ENCODE measurements around the gene CYP46A1.

CYP46A1 gene

DNA sequence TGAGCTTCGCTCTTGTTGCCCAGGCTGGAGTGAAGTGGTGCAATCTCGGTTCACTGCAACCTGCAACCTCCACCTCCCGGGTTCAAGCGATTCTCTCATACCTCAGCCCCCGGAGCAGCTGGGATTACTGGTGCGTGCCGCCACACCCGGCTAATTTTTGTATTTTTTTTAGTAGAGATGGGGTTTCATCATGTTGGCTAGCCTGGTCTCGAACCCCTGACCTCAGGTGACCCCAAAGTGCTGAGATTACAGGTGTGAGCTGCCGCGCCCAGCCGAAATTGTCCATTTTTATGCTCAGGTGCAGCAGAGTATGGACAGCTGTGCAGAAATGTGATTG, 19.2 kb upstream of the CYP46A1 start:
- Mint-ChIP-seq H3K9me3 (no peaks in the 10 kb centered on the region), H3K4me3 (no peak overlapping the region), H3K4me1 (peaks cover 5% of the 10 kb centered on the region), H3K36me3 (no peaks in the 10 kb centered on the region), H3K27ac (no peak overlapping the region)
- DNase-seq (ENCODE audit: low spot score in 2 of 2) (no peak), ATAC-seq (no peak)

DNA sequence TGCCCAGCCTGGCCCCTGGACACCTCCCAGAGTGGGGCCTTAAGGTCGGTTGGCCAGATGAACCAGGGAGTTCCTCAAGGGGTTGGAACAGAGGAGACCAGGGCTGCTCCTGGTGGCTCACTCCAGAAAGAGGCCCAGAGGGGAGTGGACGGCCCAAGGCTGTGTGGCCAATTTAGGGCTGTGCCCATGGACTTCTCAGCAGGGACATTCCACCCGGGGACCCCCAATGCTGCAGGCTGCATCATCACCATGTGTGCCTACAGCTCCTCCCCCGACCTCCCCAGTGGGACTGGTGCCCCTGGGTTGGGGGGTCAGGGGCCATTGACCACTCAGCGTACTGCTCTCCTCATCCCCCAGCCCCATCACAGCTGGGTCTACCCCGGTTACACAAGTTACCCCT, 17.6 kb upstream of the CYP46A1 start:
- ATAC-seq: peak; percentile 35

DNA sequence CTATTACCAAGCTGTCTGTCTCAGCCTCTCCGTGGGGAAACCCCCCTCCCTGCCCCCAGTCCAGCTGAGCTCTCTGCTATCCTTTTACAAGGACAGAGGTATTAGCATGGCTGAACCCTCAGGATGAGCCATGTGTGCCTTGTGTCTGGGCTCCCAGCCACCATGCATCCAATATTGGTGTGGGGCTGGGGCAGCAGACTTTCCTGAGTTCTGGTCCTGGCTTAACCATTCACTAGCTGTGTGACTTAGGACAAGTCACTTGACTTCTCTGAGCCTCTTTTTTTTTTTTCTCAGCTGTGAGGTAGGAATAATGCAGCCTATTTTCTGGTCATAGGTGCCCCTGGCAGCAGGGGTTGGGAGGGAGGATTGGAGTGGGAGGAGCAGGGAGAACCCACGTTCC, 17.1 kb upstream of the CYP46A1 start:
- no peak for DNase-seq (ENCODE audit: low spot score in 2 of 2)
- Mint-ChIP-seq H3K27ac (no peak overlapping the region), H3K4me3 (no peak overlapping the region), H3K36me3 (no peaks in the 10 kb centered on the region), H3K4me1 (peaks cover 6% of the 10 kb centered on the region), H3K9me3 (no peaks in the 10 kb centered on the region)
- ATAC-seq: no peak

More for the DNA sequence above, 17.6 kb upstream of the CYP46A1 start:
- no peaks in the 10 kb centered on the region for H3K36me3 Mint-ChIP-seq
- H3K9me3 Mint-ChIP-seq: no peaks in the 10 kb centered on the region
- H3K4me1 Mint-ChIP-seq: peaks cover 2% of the 10 kb centered on the region
- H3K27ac Mint-ChIP-seq: no peak overlapping the region
- no peak overlapping the region for H3K4me3 Mint-ChIP-seq
- DNase-seq (ENCODE audit: low spot score in 2 of 2): no peak

DNA sequence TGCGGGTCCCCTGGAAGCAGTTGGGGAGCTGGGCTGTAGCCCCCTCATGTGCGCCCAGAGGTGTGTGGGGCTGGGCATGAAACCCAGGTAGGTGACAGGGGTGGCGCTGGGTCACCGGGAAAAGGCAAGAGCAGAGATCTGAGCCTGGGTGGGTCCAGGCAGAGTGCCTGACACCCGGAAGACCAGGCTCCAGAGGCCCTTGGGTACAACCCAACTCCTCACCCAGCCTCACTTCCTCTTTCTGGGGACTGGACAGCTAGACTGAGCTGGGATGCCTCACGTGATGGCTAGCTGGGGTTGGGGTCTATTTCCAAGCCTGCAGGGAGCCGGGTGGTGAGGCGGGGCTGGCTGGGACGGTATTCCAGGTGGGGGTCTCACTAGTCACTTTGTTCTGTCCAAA, 16.3 kb upstream of the CYP46A1 start:
- H3K4me1 Mint-ChIP-seq: peaks cover 12% of the 10 kb centered on the region
- ATAC-seq (no peak), DNase-seq (ENCODE audit: low spot score in 2 of 2) (no peak)
- no peaks in the 10 kb centered on the region for H3K9me3 Mint-ChIP-seq
- H3K36me3 Mint-ChIP-seq: no peaks in the 10 kb centered on the region
- H3K4me3 Mint-ChIP-seq: no peak overlapping the region
- H3K27ac Mint-ChIP-seq: no peak overlapping the region

DNA sequence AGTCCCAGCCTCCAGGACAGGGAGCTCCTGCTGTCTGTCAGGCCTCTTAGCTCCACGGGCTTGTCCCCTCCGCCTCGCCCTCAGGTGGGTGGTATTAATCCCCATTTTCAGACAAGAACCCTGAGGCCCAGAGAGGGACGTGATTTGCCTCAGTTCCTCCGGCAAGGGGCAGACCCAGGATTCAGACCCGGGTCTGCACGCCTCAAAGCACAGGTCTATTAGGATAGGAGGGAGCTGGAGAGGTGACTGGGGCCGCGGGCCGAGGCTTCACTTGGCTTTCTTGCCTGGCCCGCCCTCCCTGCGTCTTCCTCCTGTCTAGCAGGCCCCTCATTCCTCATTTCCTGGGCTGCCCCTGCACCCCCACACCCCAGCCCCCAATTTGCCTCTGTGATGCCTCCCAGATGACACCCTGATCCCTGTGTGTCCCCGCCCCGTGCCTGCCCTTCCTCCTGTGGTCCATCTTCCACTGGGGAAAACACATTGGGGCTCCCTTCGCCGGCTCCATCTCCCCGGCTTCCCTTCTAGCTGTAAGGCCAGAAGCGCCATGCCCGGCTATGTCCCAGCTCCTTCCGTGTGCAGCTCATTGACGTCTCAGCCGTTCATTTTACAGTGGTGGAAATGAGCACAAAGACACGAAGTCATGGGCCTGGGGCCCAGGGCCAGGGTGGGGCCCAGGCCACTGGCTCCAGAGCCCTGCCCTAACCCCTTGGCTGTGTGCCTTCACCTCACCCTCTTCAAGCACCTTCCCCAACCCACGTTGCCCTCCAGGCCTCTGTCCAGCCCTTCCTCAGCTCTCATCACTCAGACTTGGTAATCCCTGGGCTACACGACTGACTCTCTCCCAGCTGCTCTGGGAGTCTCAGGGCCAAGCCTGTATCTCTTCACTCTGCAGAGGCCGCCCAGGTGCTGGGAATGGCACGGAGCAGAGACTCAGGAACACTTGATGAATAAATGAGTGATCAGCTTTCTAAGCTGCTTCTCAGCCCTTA, 15.5 kb upstream of the CYP46A1 start:
- Mint-ChIP-seq H3K9me3 (no peaks in the 10 kb centered on the region), H3K4me1 (peaks cover 17% of the 10 kb centered on the region), H3K36me3 (no peaks in the 10 kb centered on the region), H3K27ac (peak overlapping the region; percentile 48), H3K4me3 (no peak overlapping the region)
- no peak for ATAC-seq
- no peak for DNase-seq (ENCODE audit: low spot score in 2 of 2)

DNA sequence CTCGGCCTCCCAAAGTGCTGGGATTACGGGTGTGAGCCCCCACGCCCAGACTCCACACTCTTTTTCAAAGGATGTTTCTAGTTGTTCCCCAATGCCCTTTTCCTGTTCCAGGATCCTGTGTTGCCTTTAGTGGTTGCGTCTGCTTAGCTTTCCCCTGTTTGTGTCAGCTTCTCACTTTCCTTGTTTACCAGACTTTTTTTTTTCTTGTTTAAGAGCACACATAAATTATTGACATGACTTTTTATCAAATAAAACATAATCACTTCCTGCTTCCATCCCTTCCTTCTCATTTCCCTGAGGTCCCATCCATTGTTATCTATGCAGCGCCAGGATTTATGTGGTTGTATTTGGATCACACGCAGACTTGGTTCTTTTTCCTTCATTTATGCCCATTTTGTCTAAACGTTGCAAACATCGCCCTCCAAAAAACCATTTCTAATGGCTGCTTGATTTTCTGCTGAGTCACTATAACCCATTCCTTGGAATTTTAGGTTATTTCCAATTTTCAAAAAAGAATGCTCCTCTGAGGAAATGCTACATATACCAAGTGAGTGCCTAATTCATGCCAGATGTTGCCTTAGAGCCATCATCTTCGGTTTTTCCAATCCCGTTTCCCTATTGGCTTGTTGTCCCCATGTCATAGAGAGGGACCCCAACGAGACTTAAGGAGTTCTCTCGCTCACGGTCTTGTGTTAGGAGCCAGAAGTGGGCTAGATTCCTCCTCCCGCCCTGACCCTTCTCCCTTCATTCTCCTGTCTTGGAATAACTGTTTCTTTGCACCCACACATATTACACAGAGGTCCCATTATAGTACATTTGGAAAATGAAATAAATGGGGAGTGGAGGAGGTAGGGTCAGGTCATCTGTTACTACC, 13.5 kb upstream of the CYP46A1 start:
- ATAC-seq: no peak
- no peak overlapping the region for H3K4me3 Mint-ChIP-seq
- peaks cover 18% of the 10 kb centered on the region for H3K4me1 Mint-ChIP-seq
- no peak for DNase-seq (ENCODE audit: low spot score in 2 of 2)
- no peaks in the 10 kb centered on the region for H3K36me3 Mint-ChIP-seq
- H3K9me3 Mint-ChIP-seq: no peaks in the 10 kb centered on the region
- H3K27ac Mint-ChIP-seq: no peak overlapping the region

DNA sequence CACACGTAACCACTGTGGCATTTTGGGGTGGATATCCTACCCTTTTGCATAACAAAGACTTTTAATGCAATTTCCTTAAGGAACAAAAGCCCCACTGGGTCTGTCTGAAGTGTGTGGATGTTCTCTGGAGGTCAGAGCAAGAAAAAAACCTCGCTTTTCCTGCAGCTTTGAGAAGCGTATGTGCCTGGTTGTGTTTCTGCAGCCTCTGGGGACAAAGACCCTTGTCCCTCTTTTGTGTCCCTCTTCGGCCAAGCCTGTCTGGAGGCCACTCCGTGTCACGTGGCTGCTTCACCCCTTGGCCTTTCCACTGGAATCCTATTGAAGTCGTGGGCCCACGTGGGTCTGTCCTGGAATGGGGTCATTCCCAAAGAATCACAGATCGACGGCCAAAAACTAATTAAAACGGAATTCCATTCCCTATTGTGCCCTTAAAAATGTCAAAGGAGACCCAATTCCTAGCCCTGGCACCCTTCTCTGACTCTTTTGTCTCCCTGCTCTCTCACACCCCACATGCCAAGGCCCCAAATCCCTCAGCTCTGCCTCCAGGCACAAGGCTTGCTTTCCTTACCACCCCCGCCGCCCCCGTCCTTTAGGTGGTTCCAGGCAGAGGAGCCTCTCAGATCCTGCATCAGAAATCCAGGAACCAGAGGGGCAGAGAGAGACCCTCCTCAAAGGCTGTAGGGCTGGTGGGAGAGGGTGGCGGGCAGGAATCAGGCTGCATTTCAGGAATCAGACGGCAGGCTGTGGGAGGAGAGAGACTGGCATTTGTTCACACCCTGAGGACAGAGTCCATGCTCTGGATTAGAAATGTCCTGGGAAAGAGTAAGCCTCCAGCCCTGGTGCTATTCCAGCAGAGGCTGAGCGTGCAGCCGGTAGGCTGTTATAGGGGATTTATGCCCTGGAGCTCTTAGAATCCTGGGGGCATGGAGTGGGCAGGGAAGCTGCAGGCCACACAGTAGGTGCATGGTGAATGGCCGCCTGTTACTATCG, 12.6 kb upstream of the CYP46A1 start:
- DNase-seq (ENCODE audit: low spot score in 2 of 2) (no peak), ATAC-seq (no peak)
- no peaks in the 10 kb centered on the region for H3K9me3 Mint-ChIP-seq
- H3K4me3 Mint-ChIP-seq: no peak overlapping the region
- H3K4me1 Mint-ChIP-seq: peaks cover 27% of the 10 kb centered on the region
- H3K27ac Mint-ChIP-seq: no peak overlapping the region
- H3K36me3 Mint-ChIP-seq: no peaks in the 10 kb centered on the region

DNA sequence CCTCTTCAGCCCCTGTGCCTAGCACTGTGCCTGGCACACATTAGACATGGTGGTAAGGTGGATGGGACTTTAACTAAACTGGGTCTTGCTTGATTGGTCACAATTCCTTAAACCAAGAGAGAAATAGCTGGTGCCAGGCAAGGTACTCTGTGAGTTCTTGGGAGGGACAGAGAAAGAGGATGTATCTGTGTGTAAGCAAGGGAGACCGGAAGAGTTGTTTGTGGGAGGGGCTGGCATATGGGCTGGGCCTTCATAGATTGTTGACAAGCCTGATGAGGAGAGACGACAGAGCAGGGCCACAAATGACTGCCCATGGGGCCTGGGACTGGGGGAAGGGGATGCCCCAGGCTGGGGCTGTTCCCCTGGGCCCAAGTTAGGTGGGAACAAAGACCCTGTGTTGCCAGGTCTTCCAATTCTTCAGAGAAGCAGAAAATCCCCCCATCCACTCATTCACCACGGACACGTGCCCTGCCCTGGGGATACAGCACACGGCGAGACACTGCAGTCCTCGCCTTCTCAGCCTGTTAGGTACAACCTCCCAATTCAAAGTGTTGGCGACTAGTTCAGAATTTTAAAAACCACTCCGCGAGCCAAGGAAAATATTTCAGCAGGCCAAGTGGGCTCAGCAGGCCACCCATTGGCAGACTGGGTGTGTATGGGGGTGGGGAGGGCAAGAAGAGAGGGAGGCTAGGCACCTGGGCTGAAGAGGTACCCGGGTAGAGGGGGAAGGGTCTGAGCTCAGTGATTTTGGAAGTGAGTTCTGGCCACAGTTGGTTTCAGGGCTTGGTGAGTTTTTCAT, 11.4 kb upstream of the CYP46A1 start:
- Mint-ChIP-seq H3K27ac (peak overlapping the region; percentile 70), H3K4me1 (peaks cover 33% of the 10 kb centered on the region), H3K36me3 (no peaks in the 10 kb centered on the region), H3K9me3 (no peaks in the 10 kb centered on the region), H3K4me3 (peak overlapping the region; percentile 19)
- DNase-seq (ENCODE audit: low spot score in 2 of 2) (no peak), ATAC-seq (peak; percentile 72)

DNA sequence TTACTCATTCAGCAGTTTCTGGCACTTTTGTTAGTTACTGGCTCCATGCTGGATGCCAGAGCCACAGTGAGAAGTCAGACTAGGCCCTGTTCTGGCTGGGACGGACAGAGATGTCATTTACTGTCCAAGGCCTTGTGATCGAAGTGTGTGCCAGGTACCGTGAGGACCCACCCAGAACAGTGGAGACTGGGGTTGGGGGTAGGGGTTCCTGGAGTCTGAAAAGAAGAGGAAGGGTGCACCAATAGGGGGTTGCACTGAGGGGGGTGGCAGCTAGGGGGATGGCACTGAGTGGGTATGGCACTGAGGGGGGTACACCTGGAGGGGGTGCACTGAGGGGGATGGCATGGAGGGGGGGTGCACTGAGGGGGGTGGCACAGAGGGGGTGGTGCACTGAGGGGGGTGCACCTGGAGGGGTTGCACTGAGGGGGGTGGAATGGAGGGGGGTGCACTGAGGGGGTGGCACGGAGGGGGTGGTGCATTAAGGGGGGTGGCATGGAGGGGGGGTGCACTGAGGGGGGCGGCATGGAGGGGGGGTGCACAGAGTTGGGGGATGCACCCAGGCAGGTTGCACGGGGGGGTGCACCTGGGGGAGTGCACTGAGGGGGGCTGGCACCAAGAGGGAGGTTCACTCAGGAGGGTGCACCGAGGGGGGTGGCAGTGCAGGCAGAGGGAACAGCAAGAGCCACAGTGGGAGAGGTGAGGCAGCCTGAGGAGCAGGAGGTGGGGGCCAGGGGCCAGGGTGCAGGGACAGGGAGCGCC, 10.6 kb upstream of the CYP46A1 start:
- no peaks in the 10 kb centered on the region for H3K36me3 Mint-ChIP-seq
- H3K27ac Mint-ChIP-seq: peak overlapping the region; percentile 70
- no peak overlapping the region for H3K4me3 Mint-ChIP-seq
- peaks cover 33% of the 10 kb centered on the region for H3K4me1 Mint-ChIP-seq
- DNase-seq (ENCODE audit: low spot score in 2 of 2): no peak
- H3K9me3 Mint-ChIP-seq: peaks cover 3% of the 10 kb centered on the region
- no peak for ATAC-seq

DNA sequence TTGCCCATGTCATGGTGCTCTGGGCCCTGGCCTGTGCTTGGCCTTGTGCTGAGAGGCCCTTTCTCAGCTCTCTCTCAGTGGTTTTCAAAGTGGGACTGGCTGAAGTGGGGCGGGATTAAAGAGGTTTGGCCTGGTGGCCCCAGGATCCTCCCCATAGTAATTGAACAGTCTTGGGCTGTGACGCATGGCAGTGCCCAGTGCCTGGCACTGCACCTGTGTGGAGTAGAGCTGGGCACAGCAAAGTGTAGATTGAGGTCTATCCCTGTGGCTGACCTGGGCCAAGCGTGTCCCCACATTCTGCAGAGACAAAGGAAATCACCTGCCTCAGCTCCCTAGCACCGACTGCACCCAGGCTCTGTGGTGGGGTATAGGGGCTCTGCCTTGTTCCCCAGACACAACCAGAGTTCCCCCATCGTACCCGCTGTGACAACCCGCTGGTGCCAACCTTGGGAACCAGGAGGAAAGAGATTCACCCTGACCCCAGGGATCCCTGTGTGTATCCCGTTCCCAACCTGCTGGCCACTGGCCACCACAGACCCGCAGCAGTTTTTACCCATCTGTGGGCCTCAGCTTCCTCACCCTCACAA, 9.9 kb upstream of the CYP46A1 start:
- no peak for ATAC-seq
- no peak overlapping the region for H3K4me3 Mint-ChIP-seq
- DNase-seq (ENCODE audit: low spot score in 2 of 2): no peak

DNA sequence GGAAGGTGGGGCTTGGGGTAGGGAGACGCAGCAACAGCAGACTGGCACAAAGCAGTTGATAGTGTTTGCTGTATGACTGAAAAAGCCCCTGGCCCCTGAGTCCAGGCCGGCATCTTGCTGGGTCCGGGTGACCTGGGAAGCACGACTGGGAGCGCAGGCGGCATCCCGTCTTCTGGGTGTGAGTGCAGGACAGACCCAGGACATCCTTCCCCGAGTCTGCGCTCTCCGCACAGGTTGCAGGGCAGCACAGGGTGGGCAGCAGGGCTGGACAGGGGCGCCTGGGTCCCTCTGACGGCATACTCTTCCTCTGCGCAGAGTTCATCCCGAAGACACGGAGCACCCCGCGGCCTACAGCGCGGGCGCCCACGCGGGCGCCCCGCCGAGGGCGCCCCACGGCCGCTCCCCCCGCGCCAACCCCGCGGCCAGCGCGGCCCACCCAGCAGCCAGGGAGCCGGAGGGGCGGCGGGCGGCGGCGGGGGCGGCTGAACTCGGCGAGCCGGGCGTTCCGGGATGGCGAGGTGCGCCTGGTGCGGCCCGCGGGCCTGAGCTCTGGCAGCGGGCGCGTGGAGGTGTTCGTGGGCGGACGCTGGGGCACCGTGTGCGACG, 9.2 kb upstream of the CYP46A1 start:
- Mint-ChIP-seq H3K36me3 (no peaks in the 10 kb centered on the region), H3K4me3 (no peak overlapping the region), H3K4me1 (peaks cover 33% of the 10 kb centered on the region), H3K27ac (no peak overlapping the region), H3K9me3 (peaks cover 4% of the 10 kb centered on the region)
- no peak for DNase-seq (ENCODE audit: low spot score in 2 of 2)
- no peak for ATAC-seq

More for the DNA sequence above, 9.9 kb upstream of the CYP46A1 start:
- Mint-ChIP-seq H3K9me3 (peaks cover 4% of the 10 kb centered on the region), H3K27ac (no peak overlapping the region), H3K4me1 (peaks cover 33% of the 10 kb centered on the region), H3K36me3 (no peaks in the 10 kb centered on the region)

DNA sequence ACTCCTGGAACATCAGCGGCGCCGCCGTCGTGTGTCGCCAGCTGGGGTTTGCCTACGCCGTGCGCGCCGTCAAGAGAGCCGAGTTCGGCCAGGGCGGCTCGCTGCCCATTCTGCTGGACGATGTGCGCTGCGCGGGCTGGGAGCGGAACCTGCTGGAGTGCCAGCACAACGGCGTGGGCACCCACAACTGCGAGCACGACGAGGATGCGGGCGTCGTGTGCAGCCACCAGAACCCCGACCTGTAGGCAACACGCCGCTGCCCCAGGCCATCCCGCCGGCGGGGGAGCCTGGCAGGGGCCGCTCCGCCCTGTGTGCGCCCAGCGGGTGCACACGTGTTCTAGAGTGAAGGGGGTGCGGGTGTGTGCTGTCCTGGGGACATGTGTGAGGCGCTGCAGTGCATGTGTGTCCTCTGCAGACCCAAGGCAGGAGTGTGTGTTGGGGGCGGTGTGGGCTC, 8.7 kb upstream of the CYP46A1 start:
- ATAC-seq (no peak), DNase-seq (ENCODE audit: low spot score in 2 of 2) (no peak)
- Mint-ChIP-seq H3K9me3 (peaks cover 4% of the 10 kb centered on the region), H3K4me1 (peaks cover 33% of the 10 kb centered on the region), H3K27ac (no peak overlapping the region), H3K4me3 (no peak overlapping the region), H3K36me3 (no peaks in the 10 kb centered on the region)

DNA sequence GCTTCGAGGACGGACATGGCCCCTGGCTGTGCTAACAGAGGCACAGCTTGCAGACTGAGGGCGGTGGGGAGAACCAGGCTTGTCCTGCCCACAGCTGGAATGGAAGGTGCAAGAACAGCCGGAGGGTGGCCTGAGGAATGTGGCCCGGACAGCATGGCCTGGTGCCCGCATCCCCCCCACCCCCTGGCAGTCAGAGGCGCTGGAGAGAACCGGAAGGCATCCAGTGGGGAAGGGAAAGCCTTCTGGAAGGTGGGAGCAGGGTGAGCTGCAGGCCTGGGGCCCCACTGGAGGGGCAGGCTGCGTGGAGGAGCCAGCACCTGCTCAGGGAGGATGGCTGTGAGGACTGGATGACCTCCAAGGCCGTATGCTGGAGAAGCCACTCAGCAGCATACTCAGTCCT, 8.1 kb upstream of the CYP46A1 start:
- DNase-seq (ENCODE audit: low spot score in 2 of 2) (no peak), ATAC-seq (no peak)
- peak overlapping the region; percentile 61 for H3K27ac Mint-ChIP-seq
- no peak overlapping the region for H3K4me3 Mint-ChIP-seq
- H3K36me3 Mint-ChIP-seq: no peaks in the 10 kb centered on the region
- peaks cover 33% of the 10 kb centered on the region for H3K4me1 Mint-ChIP-seq
- peaks cover 4% of the 10 kb centered on the region for H3K9me3 Mint-ChIP-seq

Data from stimulated activated effector memory CD8-positive, alpha-beta T cell treated with anti-CD3 and anti-CD28 coated beads, Interleukin-12 subunit alpha, Interleukin-12 subunit beta, amount 100 ng/mL, for 72 hours (primary cell).